Colonic mucosa (tissue), 4 donors: Measurements from ENCODE around the gene BARHL1. TPM values are rescaled to one million over a fixed set of nuclear protein-coding genes. Genes with fewer than 3 reads are reported as not detected.

ENCODE experiments used
- DNase-seq: peaks from one replicate; pipeline ENCODE4 v3.0.0-alpha.2; 2020
- H3K27ac ChIP-seq: fragments of 200-600 bp; one replicate; pipeline ENCODE4 v1.8.0; 2021
- H3K27me3 ChIP-seq: fragments of 200-600 bp; one replicate; pipeline ENCODE4 v1.8.0; 2021
- H3K36me3 ChIP-seq: fragments of 200-600 bp; one replicate; pipeline ENCODE4 v1.8.0; 2021
- H3K4me1 ChIP-seq: fragments of 200-600 bp; one replicate; pipeline ENCODE4 v1.8.0; 2021; ENCODE audit warnings: mild to moderate bottlenecking
- H3K4me3 ChIP-seq: fragments of 200-600 bp; one replicate; pipeline ENCODE4 v1.8.0; 2021
- H3K9ac ChIP-seq, 2 donors: one replicate each; pipeline ENCODE4 v1.7.0; 2013; ENCODE audit warnings: control low read depth in 2 of 2, low read depth in 2 of 2, low read length in 2 of 2
- H3K9me3 ChIP-seq: fragments of 200-600 bp; one replicate; pipeline ENCODE4 v1.8.0; 2021
- CTCF ChIP-seq: fragments of 200-600 bp; IDR thresholded peaks from one replicate; pipeline ENCODE4 v1.8.0; 2022; ENCODE audit warnings: antibody characterized with exemption, mild to moderate bottlenecking
- intact Hi-C: fragments of 100-400 bp; cut with DNase I; formaldehyde crosslinking; loops from one replicate; pipeline ENCODE4 v1.14.1; 2022
- total RNA-seq, 2 donors: library from RNA; stranded (reverse); fragmentation: NEBNext Ultra II Directional in 1 of 2; extraction: Animal tissue kit (Norgen Biotek cat#: 25700) in 1 of 2; gene quantifications; one replicate each; pipeline ENCODE4 v1.2.1, GENCODE V29; 2021
- donor health status: healthy.
- donor health status: DM: no; HTN: no; CAD: no.
- donor health status: DM: no; HTN: no; CAD: no.

Gene BARHL1
- total RNA-seq, 2 donors from 2014 or later: not detected

GRCh38 chr9:132556235-132556634 is 26.2 kb upstream of the BARHL1 start:
- no peak for TF ChIP-seq CTCF
- H3K27ac ChIP-seq: no peak overlapping the region
- no peaks in the 10 kb centered on the region for H3K36me3 ChIP-seq
- H3K27me3 ChIP-seq: no peaks in the 10 kb centered on the region
- H3K9ac ChIP-seq: no peak overlapping the region
- no peaks in the 10 kb centered on the region for H3K4me1 ChIP-seq
- H3K9me3 ChIP-seq: no peaks in the 10 kb centered on the region
- H3K4me3 ChIP-seq: no peak overlapping the region
- DNase-seq: no peak
- intact Hi-C loops: no loop called here

- Histone ChIP-seq H3K27me3 (no peaks in the 10 kb centered on the region), H3K9ac (no peak overlapping the region), H3K4me3 (no peak overlapping the region), H3K4me1 (no peaks in the 10 kb centered on the region), H3K36me3 (no peaks in the 10 kb centered on the region), H3K9me3 (no peaks in the 10 kb centered on the region), H3K27ac (no peak overlapping the region)
- no peak for DNase-seq
- intact Hi-C loops: no loop called here
- TF ChIP-seq CTCF: no peak
These were observed 25.7 kb upstream of the BARHL1 start for GRCh38 chr9:132556714-132557113.

GRCh38 chr9:132557159-132557558 is 25.2 kb upstream of the BARHL1 start:
- no peaks in the 10 kb centered on the region for H3K36me3 ChIP-seq
- no peaks in the 10 kb centered on the region for H3K27me3 ChIP-seq
- no peak for DNase-seq

GRCh38 chr9:132559711-132560110 is 22.7 kb upstream of the BARHL1 start:
- TF ChIP-seq CTCF: no peak
- no peak overlapping the region for H3K27ac ChIP-seq
- intact Hi-C loops: no loop called here
- no peaks in the 10 kb centered on the region for H3K36me3 ChIP-seq
- H3K9ac ChIP-seq: no peak overlapping the region
- no peak overlapping the region for H3K4me3 ChIP-seq
- H3K27me3 ChIP-seq: no peaks in the 10 kb centered on the region
- H3K4me1 ChIP-seq: no peaks in the 10 kb centered on the region
- DNase-seq: no peak
- H3K9me3 ChIP-seq: no peaks in the 10 kb centered on the region

More at GRCh38 chr9:132557159-132557558, 25.2 kb upstream of the BARHL1 start:
- H3K27ac ChIP-seq: no peak overlapping the region
- H3K9ac ChIP-seq: no peak overlapping the region
- no peaks in the 10 kb centered on the region for H3K9me3 ChIP-seq
- TF ChIP-seq CTCF: no peak
- intact Hi-C loops: no loop called here
- H3K4me3 ChIP-seq: no peak overlapping the region
- no peaks in the 10 kb centered on the region for H3K4me1 ChIP-seq

GRCh38 chr9:132560616-132561202 is 21.7 kb upstream of the BARHL1 start:
- no peak for DNase-seq
- H3K27ac ChIP-seq: no peak overlapping the region
- H3K9me3 ChIP-seq: no peaks in the 10 kb centered on the region
- H3K4me1 ChIP-seq: no peaks in the 10 kb centered on the region
- TF ChIP-seq CTCF: no peak
- H3K27me3 ChIP-seq: no peaks in the 10 kb centered on the region
- intact Hi-C loops: no loop called here
- H3K36me3 ChIP-seq: no peaks in the 10 kb centered on the region
- no peak overlapping the region for H3K9ac ChIP-seq
- no peak overlapping the region for H3K4me3 ChIP-seq

GRCh38 chr9:132562306-132562573 is 20.2 kb upstream of the BARHL1 start:
- intact Hi-C loops: no loop called here
- no peaks in the 10 kb centered on the region for H3K27me3 ChIP-seq
- DNase-seq: no peak

More at GRCh38 chr9:132562306-132562573, 20.2 kb upstream of the BARHL1 start:
- Histone ChIP-seq H3K4me1 (no peaks in the 10 kb centered on the region), H3K36me3 (no peaks in the 10 kb centered on the region), H3K4me3 (no peak overlapping the region), H3K9ac (no peak overlapping the region), H3K9me3 (no peaks in the 10 kb centered on the region), H3K27ac (no peak overlapping the region)
- no peak for TF ChIP-seq CTCF
